Measurements from ENCODE around the gene SCGB3A1.

DNA sequence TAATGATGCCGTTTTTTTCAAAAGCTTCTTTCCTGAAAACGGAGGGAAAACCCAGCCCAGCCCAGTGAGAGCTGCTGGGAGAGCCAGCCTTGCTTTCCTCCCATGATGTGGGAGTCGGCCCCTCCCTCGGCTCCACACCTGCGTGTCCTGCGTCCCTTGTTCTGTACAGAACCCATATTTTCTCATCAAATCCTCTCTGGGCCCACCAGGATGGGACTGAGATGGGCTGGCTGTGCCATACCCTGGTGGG lies 49.2 kb upstream of the SCGB3A1 start:
- TF ChIP-seq, protein P1, sequence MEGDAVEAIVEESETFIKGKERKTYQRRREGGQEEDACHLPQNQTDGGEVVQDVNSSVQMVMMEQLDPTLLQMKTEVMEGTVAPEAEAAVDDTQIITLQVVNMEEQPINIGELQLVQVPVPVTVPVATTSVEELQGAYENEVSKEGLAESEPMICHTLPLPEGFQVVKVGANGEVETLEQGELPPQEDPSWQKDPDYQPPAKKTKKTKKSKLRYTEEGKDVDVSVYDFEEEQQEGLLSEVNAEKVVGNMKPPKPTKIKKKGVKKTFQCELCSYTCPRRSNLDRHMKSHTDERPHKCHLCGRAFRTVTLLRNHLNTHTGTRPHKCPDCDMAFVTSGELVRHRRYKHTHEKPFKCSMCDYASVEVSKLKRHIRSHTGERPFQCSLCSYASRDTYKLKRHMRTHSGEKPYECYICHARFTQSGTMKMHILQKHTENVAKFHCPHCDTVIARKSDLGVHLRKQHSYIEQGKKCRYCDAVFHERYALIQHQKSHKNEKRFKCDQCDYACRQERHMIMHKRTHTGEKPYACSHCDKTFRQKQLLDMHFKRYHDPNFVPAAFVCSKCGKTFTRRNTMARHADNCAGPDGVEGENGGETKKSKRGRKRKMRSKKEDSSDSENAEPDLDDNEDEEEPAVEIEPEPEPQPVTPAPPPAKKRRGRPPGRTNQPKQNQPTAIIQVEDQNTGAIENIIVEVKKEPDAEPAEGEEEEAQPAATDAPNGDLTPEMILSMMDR (IDR thresholded peaks at IDR 0.05 in 8 of 11, conservative IDR thresholded peaks at IDR 0.05 in 3 of 11): no peak
- no peak for TF ChIP-seq POLR2AphosphoS5 (IDR thresholded peaks at IDR 0.05)
